ENCODE results near the gene RPS23. TPM values are rescaled to one million over a fixed set of nuclear protein-coding genes. Genes with fewer than 3 reads are reported as not detected.

RPS23 gene
- total and polyA plus RNA-seq, 8 donors = 735 to 1,904 (median 1,035) TPM

GRCh38 chr5:82319651-82320376 is 41.7 kb upstream of the RPS23 start:
- H3K27ac ChIP-seq = no peak overlapping the region
- H3K36me3 ChIP-seq = no peaks in the 10 kb centered on the region
- H3K27me3 ChIP-seq = no peaks in the 10 kb centered on the region
- DNase-seq (no peak), ATAC-seq (no peak), FAIRE-seq (no peak)
- H3K4me1 ChIP-seq = no peaks in the 10 kb centered on the region
- H3K4me3 ChIP-seq = no peak overlapping the region
- WGBS, 2 donors = 73 to 75% methylated on average over 5 of the region's 5 CpGs
- TF ChIP-seq CTCF (IDR thresholded peaks at IDR 0.05) = no peak
- no peaks in the 10 kb centered on the region for H3K9me3 ChIP-seq
- intact Hi-C loops (cut with DNase I) = no loop called here

DNA sequence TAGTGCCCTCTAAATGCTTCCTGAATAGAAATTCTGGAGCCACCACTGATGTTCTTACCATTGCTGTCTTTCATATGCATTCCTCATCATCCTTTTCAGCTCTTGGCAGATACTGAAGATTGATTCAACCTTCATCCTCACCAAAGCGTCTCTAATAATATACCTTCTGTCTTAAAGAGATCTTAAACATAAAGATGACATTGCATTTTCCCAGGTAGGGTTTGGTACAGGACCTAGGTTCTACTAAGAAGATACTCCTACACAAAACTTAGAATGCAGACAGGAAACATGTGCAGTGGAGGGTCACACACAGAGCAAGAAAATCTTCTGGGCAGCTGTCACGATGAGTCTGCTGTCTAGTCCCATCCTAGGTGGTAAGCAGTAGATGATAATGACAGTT is 41.0 kb upstream of the RPS23 start:
- intact Hi-C loops (cut with DNase I) = no loop called here
- no peak overlapping the region for H3K4me3 ChIP-seq

GRCh38 chr5:82314964-82315758 is 37.0 kb upstream of the RPS23 start:
- no peak for DNase-seq
- ATAC-seq = no peak
- H3K27ac ChIP-seq = no peak overlapping the region
- TF ChIP-seq CTCF (IDR thresholded peaks at IDR 0.05) = no peak
- H3K4me1 ChIP-seq = no peaks in the 10 kb centered on the region
- no peaks in the 10 kb centered on the region for H3K27me3 ChIP-seq
- intact Hi-C loops (cut with DNase I) = no loop called here
- no peaks in the 10 kb centered on the region for H3K36me3 ChIP-seq
- no peak overlapping the region for H3K4me3 ChIP-seq
- no peaks in the 10 kb centered on the region for H3K9me3 ChIP-seq
- no peak for FAIRE-seq
- WGBS, 2 donors = 85 to 86% methylated on average over 4 of the region's 4 CpGs

More for the DNA sequence above, 41.0 kb upstream of the RPS23 start:
- TF ChIP-seq CTCF (IDR thresholded peaks at IDR 0.05) = no peak
- FAIRE-seq (no peak), ATAC-seq (no peak), DNase-seq (no peak)
- H3K4me1 ChIP-seq = no peaks in the 10 kb centered on the region
- no peak overlapping the region for H3K27ac ChIP-seq
- no peaks in the 10 kb centered on the region for H3K36me3 ChIP-seq
- no peaks in the 10 kb centered on the region for H3K27me3 ChIP-seq
- H3K9me3 ChIP-seq = no peaks in the 10 kb centered on the region
- WGBS, 2 donors = 67 to 68% methylated on average over 2 of the region's 2 CpGs

- no peaks in the 10 kb centered on the region for H3K27me3 ChIP-seq
- no peaks in the 10 kb centered on the region for H3K9me3 ChIP-seq
- intact Hi-C loops (cut with DNase I) = no loop called here
- DNase-seq (no peak), ATAC-seq (no peak), FAIRE-seq (no peak)
- no peak for TF ChIP-seq CTCF (IDR thresholded peaks at IDR 0.05)
- no peak overlapping the region for H3K4me3 ChIP-seq
- H3K27ac ChIP-seq = no peak overlapping the region
- no peaks in the 10 kb centered on the region for H3K4me1 ChIP-seq
- WGBS, 2 donors = 51 to 58% methylated on average over 5 of the region's 5 CpGs
- no peaks in the 10 kb centered on the region for H3K36me3 ChIP-seq
Observed at GRCh38 chr5:82313016-82313415, 34.9 kb upstream of the RPS23 start.

Data from pancreas (tissue), 10 donors.